ENCODE results near the gene IQGAP3. TPM values are rescaled to one million over a fixed set of nuclear protein-coding genes. Genes with fewer than 3 reads are reported as not detected.

IQGAP3 gene, protein sequence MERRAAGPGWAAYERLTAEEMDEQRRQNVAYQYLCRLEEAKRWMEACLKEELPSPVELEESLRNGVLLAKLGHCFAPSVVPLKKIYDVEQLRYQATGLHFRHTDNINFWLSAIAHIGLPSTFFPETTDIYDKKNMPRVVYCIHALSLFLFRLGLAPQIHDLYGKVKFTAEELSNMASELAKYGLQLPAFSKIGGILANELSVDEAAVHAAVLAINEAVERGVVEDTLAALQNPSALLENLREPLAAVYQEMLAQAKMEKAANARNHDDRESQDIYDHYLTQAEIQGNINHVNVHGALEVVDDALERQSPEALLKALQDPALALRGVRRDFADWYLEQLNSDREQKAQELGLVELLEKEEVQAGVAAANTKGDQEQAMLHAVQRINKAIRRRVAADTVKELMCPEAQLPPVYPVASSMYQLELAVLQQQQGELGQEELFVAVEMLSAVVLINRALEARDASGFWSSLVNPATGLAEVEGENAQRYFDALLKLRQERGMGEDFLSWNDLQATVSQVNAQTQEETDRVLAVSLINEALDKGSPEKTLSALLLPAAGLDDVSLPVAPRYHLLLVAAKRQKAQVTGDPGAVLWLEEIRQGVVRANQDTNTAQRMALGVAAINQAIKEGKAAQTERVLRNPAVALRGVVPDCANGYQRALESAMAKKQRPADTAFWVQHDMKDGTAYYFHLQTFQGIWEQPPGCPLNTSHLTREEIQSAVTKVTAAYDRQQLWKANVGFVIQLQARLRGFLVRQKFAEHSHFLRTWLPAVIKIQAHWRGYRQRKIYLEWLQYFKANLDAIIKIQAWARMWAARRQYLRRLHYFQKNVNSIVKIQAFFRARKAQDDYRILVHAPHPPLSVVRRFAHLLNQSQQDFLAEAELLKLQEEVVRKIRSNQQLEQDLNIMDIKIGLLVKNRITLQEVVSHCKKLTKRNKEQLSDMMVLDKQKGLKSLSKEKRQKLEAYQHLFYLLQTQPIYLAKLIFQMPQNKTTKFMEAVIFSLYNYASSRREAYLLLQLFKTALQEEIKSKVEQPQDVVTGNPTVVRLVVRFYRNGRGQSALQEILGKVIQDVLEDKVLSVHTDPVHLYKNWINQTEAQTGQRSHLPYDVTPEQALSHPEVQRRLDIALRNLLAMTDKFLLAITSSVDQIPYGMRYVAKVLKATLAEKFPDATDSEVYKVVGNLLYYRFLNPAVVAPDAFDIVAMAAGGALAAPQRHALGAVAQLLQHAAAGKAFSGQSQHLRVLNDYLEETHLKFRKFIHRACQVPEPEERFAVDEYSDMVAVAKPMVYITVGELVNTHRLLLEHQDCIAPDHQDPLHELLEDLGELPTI (N-terminal part only)
- total RNA-seq, result 8.4 TPM

DNA sequence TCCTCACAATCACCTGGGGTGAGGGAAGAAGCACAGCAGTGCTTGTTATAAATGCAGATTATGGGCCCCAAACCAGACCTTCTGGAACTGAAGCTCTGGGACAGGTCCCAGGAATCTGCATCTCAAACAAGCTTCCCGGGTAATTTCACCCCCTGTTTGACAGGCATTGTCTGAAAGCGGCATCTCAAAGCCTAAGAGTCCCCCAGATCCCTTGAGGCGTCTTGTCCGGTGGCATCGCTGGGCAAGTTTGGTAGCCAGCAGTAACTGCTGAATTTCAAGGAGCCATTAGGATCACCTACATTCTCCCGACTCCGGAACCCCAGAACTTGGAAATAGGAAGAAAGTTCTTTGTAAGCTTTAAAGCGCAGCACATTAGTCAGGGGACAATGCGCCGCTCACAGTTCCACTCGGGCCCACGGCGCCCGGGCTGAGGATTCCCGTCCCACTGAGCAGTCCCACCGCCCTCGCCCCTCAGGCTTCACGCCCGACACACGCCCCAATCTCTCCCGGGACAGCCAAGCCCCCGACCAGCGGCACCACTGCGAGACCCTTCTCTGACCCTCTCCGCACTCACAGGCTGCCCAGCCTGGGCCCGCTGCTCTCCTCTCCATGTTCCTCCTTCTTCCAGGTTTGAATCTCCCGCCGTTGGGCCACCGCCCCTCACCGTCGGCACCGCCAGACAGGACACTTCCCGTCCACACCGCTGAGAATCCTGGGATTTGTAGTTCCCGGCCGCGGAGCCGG lies at the start of gene IQGAP3:
Gene IQGAP3 (minus strand): TSS at position 647 of the 744 bp plus-strand sequence. CDS start 36 bp downstream, at position 611.

DNA sequence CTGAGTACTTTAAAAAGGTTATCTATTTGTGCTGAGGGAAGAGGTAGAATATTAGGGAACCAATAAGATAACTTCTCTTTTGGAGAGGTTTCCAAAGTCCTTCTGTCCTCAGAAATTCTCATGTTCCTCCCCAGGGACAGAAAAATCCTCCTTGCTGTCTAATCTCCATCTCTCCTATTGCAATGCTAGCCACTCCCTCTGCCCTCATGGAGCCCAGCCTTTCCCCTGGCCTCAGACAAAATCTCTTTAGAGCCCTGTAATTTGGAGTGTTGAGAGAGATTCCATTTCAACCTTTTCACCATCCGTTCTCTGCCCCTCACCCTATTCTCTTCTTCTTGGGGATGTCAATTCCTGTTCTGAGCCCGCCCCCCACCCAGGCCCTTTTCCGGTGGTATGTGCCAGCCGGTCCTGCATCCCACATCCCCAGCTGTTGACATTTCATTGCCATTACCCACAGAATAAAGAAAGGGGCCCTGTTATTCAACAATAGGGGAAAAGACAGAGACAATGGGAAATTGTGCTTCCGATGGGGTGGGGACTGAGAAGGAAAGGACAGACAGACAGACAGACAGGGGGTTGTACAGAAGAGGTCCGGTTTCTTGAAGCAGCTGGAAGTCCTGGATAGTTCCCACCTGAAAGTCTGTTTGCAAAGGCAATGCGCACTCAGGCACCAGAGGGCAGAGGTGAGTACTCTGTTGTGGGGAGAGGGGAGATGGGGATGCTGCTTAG lies 46.7 kb upstream of the IQGAP3 start, which contains the start of gene HAPLN2:
Gene HAPLN2 (plus strand): TSS at position 563 of the 729 bp plus-strand sequence. CDS start 4,076 bp downstream, outside the sequence.

DNA sequence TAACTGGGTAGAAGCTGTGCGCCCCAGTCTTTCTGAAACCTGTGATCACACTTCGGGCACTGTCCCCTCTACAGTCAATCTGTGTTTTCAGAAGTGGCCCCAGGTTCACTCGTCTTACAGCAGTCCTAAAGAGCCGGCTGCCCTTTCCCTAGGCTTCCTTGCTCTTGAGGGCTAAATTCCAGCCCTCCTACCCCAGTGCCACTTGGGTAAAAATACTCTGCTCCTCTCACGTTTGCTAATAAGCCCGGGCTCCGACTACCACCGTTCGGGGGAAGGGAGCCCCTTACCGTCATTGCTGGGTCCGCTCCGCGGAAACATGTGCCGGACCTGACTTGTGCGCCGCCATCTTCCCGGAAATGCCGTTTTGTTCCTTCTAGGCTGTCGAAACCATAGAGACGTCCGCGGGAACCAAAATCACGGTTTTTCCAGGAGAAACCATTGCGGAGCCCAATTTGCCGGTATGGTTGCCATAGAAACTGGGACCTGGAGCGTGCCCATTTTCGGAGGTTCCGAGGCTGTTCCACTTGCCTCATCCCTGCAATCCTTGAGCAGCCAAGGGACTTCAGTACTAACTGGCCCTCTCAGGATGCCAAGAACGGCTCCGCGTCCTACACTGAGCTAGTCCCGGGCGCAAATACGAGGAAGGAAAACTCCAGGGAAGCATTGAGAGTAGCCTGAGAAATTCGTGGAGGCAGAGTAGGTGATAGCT lies 28.9 kb upstream of the IQGAP3 start, which contains the start of gene GPATCH4:
Gene GPATCH4 (minus strand): TSS at position 358 of the 709 bp plus-strand sequence.

DNA sequence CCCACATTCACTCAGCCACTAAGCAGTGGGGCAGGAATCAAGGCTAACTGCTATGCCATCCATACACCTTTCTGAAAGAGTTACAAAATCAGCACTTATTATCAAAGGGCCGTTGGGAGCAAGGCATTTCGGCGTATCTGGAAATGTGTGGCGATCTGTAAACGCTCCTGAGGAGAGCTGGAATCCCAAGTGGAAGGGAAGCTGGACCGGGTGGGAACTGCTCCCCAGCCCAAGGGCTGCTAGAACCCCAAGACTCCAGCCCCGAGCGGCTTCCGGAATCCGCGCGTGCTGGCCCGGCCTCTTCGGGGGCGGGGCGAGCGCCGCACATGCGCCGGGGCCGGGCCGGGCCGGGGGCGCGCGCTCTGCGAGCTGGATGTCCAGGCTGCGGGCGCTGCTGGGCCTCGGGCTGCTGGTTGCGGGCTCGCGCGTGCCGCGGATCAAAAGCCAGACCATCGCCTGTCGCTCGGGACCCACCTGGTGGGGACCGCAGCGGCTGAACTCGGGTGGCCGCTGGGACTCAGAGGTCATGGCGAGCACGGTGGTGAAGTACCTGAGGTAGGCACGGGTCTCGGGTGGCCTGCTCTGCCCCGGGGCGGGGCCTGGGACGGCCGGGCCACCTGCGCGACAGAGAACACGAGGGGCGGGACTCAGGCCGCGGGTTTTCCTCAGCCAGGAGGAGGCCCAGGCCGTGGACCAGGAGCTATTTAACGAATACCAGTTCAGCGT lies 19.2 kb upstream of the IQGAP3 start, which contains the start of gene NAXE:
Gene NAXE (plus strand): TSS at position 345 of the 726 bp plus-strand sequence. CDS start 29 bp downstream, at position 374.

DNA sequence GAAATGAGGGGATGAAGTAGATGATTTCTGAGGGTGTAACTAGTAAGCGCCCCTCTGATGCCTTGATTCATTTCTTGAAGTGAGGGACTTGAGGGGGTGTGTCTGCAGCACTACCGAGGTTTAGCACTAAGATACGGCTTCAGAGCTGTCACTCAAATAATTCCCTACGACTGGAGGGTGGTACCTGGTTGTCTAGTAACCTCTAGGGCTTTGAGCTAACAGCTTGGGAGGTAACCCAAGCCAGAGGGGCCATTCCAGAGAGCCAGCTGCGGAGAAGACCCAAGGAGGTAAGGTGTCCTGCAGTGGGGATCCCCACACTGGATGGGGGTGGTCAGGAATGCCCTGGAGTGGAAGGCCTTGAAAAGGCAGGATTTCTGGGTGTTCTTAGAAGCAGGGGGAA lies 7.1 kb upstream of the IQGAP3 start, which contains the start of gene TTC24:
Gene TTC24 (plus strand): TSS at position 252 of the 400 bp plus-strand sequence. CDS start 1,642 bp downstream, outside the sequence.

DNA sequence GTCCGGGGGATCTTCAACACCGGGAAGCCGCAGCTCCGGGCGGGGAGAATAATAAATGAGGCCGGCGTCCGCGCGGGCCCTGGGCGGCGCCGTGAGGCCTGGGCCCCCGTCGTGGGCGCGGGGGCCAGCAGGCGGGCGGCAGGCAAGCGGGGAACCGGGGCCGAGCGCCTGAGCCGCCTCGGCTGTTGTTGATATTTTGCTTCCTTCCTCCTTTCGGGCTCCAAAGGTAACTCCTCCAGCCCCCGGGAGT lies 71.9 kb downstream of the IQGAP3 start, which contains the start of gene MEF2D:
Gene MEF2D (minus strand): TSS at position 233 of the 250 bp plus-strand sequence. CDS start 17,483 bp downstream, outside the sequence.

Other genes with a start within 250 kb of the IQGAP3 start
- gene CCT3, start 234.3 kb downstream of the IQGAP3 start, total RNA-seq, result 259 TPM
- not detected for gene TSACC, start 234.0 kb downstream of the IQGAP3 start, total RNA-seq
- gene RHBG, start 203.4 kb downstream of the IQGAP3 start, total RNA-seq, result not detected
- 27.3 TPM for gene MEF2D, start 71.8 kb downstream of the IQGAP3 start, total RNA-seq
- not detected for gene TTC24, start 7.2 kb upstream of the IQGAP3 start, total RNA-seq
- gene NAXE, start 19.2 kb upstream of the IQGAP3 start, total RNA-seq, result 39.7 TPM
- gene GPATCH4, start 28.9 kb upstream of the IQGAP3 start, total RNA-seq, result 7.3 TPM
- gene HAPLN2, start 46.9 kb upstream of the IQGAP3 start, total RNA-seq, result not detected
- 5.2 TPM for gene BCAN, start 69.6 kb upstream of the IQGAP3 start, total RNA-seq
- gene NES, start 104.8 kb upstream of the IQGAP3 start, total RNA-seq, result 87.1 TPM
- 117 TPM for gene CRABP2, start 133.0 kb upstream of the IQGAP3 start, total RNA-seq
- 17.8 TPM for gene METTL25B, start 155.9 kb upstream of the IQGAP3 start, total RNA-seq
- 14.7 TPM for gene ISG20L2, start 156.2 kb upstream of the IQGAP3 start, total RNA-seq
- 20.5 TPM for gene MRPL24, start 168.5 kb upstream of the IQGAP3 start, total RNA-seq
- 153 TPM for gene HDGF, start 179.1 kb upstream of the IQGAP3 start, total RNA-seq
- 34.5 TPM for gene PRCC, start 195.0 kb upstream of the IQGAP3 start, total RNA-seq
- gene SH2D2A, start 244.3 kb upstream of the IQGAP3 start, total RNA-seq, result 0.27 TPM